Liver (tissue), 9 donors: ENCODE measurements around the gene SOCS2. TPM values are rescaled to one million over a fixed set of nuclear protein-coding genes. Genes with fewer than 3 reads are reported as not detected.
A peak's percentile ranks its signal among the peaks of the same experiment; 100 is the strongest.

ENCODE experiments used
- DNase-seq: peaks from one replicate; pipeline ENCODE4 v3.0.0-alpha.2; 2017; ENCODE audit warnings: low spot score
- H3K27ac ChIP-seq, 2 donors: one replicate each; pipeline ENCODE4 v1.7.0; 2013; ENCODE audit warnings: inconsistent platforms in 2 of 2, low read length in 2 of 2, control low read depth in 1 of 2, low read depth in 1 of 2, mild to moderate bottlenecking in 1 of 2
- H3K27me3 ChIP-seq, 4 donors: one replicate each; pipeline versions ENCODE4 v1.6.1 to v1.7.0; 2013; ENCODE audit warnings: low read length in 3 of 4, inconsistent platforms in 1 of 4, mild to moderate bottlenecking in 1 of 4, moderate library complexity in 1 of 4; ENCODE audit not compliant: control insufficient read depth in 4 of 4, insufficient read depth in 4 of 4
- H3K36me3 ChIP-seq, 4 donors: one replicate each; pipeline versions ENCODE4 v1.6.1 to v1.7.0; 2013; ENCODE audit warnings: low read length in 3 of 4, mild to moderate bottlenecking in 3 of 4, low read depth in 1 of 4, moderate library complexity in 1 of 4; ENCODE audit not compliant: control insufficient read depth in 4 of 4, insufficient read depth in 3 of 4
- H3K4me1 ChIP-seq, 4 donors: one replicate each; pipeline versions ENCODE4 v1.6.1 to v1.7.0; 2013; ENCODE audit warnings: low read length in 3 of 4, mild to moderate bottlenecking in 3 of 4, moderate library complexity in 1 of 4; ENCODE audit not compliant: control insufficient read depth in 4 of 4, insufficient read depth in 4 of 4
- H3K4me3 ChIP-seq, 3 donors: one replicate each; pipeline versions ENCODE4 v1.6.1 to v1.7.0; 2013; ENCODE audit warnings: low read length in 3 of 3, control low read depth in 1 of 3, low read depth in 1 of 3, mild to moderate bottlenecking in 1 of 3
- H3K9ac ChIP-seq, 2 donors: one replicate each; pipeline ENCODE4 v1.7.0; 2013; ENCODE audit warnings: low read length in 2 of 2, mild to moderate bottlenecking in 2 of 2, moderate library complexity in 2 of 2, control low read depth in 1 of 2, low read depth in 1 of 2
- H3K9me3 ChIP-seq, 4 donors: one replicate each; pipeline versions ENCODE4 v1.6.1 to v1.7.0; 2013; ENCODE audit warnings: low read length in 3 of 4; ENCODE audit not compliant: control insufficient read depth in 4 of 4
- EGR1 ChIP-seq, 2 donors: IDR thresholded peaks; 2 replicates each; pipeline ENCODE4 v1.6.1; 2016 to 2018; ENCODE audit warnings: antibody characterized with exemption in 2 of 2, low read depth in 2 of 2
- FOXA1 ChIP-seq: IDR thresholded peaks from 2 replicates; pipeline ENCODE4 v1.6.1; 2016; ENCODE audit warnings: antibody characterized with exemption
- FOXA2 ChIP-seq: IDR thresholded peaks from 2 replicates; pipeline ENCODE4 v1.6.1; 2016; ENCODE audit warnings: antibody characterized with exemption
- GABPA ChIP-seq, 2 donors: IDR thresholded peaks in 1 of 2; conservative IDR thresholded peaks in 1 of 2; 2 replicates each; pipeline ENCODE4 v1.6.1; 2016; ENCODE audit warnings: antibody characterized with exemption in 2 of 2, mild to moderate bottlenecking in 1 of 2, moderate library complexity in 1 of 2
- HNF4A ChIP-seq, 2 donors: conservative IDR thresholded peaks; 2 replicates each; pipeline ENCODE4 v1.6.1; 2016; ENCODE audit warnings: antibody characterized with exemption in 2 of 2, mild to moderate bottlenecking in 2 of 2
- HNF4G ChIP-seq: IDR thresholded peaks from 2 replicates; pipeline ENCODE4 v1.6.1; 2016; ENCODE audit warnings: antibody characterized with exemption
- JUND ChIP-seq, 2 donors: IDR thresholded peaks; 2 replicates each; pipeline ENCODE4 v1.6.1; 2016; ENCODE audit warnings: antibody characterized with exemption in 2 of 2
- NR2F2 ChIP-seq: IDR thresholded peaks from 2 replicates; pipeline ENCODE4 v1.6.1; 2016; ENCODE audit warnings: antibody characterized with exemption
- RAD21 ChIP-seq, 2 donors: IDR thresholded peaks; 2 replicates each; pipeline ENCODE4 v1.6.1; 2016; ENCODE audit warnings: antibody characterized with exemption in 2 of 2, mild to moderate bottlenecking in 2 of 2
- RXRA ChIP-seq, 2 donors: IDR thresholded peaks; 2 replicates each; pipeline ENCODE4 v1.6.1; 2017 to 2018; ENCODE audit warnings: antibody characterized with exemption in 2 of 2, mild to moderate bottlenecking in 1 of 2
- SP1 ChIP-seq: IDR thresholded peaks from 2 replicates; pipeline ENCODE4 v1.6.1; 2018; ENCODE audit warnings: antibody characterized with exemption, mild to moderate bottlenecking
- TAF1 ChIP-seq: conservative IDR thresholded peaks from 2 replicates; pipeline ENCODE4 v1.6.1; 2016; ENCODE audit warnings: antibody characterized with exemption, mild to moderate bottlenecking
- YY1 ChIP-seq: IDR thresholded peaks from 2 replicates; pipeline ENCODE4 v1.6.1; 2016; ENCODE audit warnings: antibody characterized with exemption, mild to moderate bottlenecking
- WGBS: extraction: QIAGEN DNeasy Blood & Tissue Kit; methylation state at CpG from one replicate; pipeline ENCODE4 v1.1.7; 2013; 5-methylcytosine and 5-hydroxymethylcytosine counted together
- polyA plus RNA-seq, 2 donors: library from polyadenylated mRNA; stranded (reverse) in 1 of 2; unstranded in 1 of 2; fragments of 200-250 nt in 1 of 2; fragments of >200 nt in 1 of 2; fragmentation: Nextera tagmentation in 1 of 2; extraction: Ambion mirVana in 1 of 2; gene quantifications; one replicate each; pipeline versions ENCODE4 v1.2.1 to v1.2.3, GENCODE V29; 2013 to 2015
- total RNA-seq, 2 donors: library from RNA; depleted of rRNA; stranded (reverse); fragments of >200 nt; gene quantifications; one replicate each; pipeline ENCODE4 v1.2.3, GENCODE V29; 2014
- TF ChIP-seq, protein P1 (sequence below): IDR thresholded peaks from 2 replicates; pipeline ENCODE4 v1.6.1; 2016; ENCODE audit warnings: antibody characterized with exemption, mild to moderate bottlenecking
- TF ChIP-seq, protein P2 (sequence below): IDR thresholded peaks from 2 replicates; pipeline ENCODE4 v1.6.1; 2016; ENCODE audit warnings: antibody characterized with exemption
- TF ChIP-seq, protein P3 (sequence below): IDR thresholded peaks from 2 replicates; pipeline ENCODE4 v1.6.1; 2016; ENCODE audit warnings: antibody characterized with exemption
- donor health status: healthy.
- donor health status: healthy.
- donor health status: healthy.
- donor health status: healthy.
- donor health status: healthy.

Gene SOCS2
- total and polyA plus RNA-seq, 4 donors = 7.0 to 66.3 (median 34.4) TPM

DNA sequence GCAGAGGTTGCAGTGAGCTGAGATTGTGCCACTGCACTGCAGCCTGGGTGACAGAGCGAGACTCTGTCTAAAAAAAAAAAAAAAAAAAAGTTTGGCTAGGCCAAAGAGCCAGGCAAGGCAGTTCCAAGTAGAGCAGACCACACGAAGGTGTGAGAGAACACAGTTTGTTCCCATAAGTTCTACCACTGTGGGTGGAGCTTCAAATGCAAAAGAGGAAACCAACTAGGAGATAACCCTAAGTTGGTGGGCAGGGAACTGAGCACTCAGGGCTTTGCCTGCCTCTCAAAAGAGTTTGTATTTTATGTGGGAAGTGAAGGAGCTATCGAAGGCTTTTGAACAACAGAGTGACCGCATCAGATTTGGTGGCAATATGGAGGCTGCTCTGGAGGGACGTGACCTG is 15.1 kb downstream of the SOCS2 start:
- 82% methylated on average over 5 of the region's 5 CpGs for WGBS
- Histone ChIP-seq H3K27me3 (peaks cover 0 to 2% (median 0%) of the 10 kb centered on the region in 4 donors), H3K9ac (no peak overlapping the region), H3K4me1 (peaks cover 2 to 7% (median 3%) of the 10 kb centered on the region in 4 donors), H3K27ac (no peak overlapping the region), H3K9me3 (no peaks in the 10 kb centered on the region), H3K4me3 (no peak overlapping the region), H3K36me3 (no peaks in the 10 kb centered on the region)
- no peak for TF ChIP-seq HNF4A (conservative IDR thresholded peaks at IDR 0.05)
- TF ChIP-seq RAD21 (IDR thresholded peaks at IDR 0.05) = no peak
- TF ChIP-seq, protein P1, sequence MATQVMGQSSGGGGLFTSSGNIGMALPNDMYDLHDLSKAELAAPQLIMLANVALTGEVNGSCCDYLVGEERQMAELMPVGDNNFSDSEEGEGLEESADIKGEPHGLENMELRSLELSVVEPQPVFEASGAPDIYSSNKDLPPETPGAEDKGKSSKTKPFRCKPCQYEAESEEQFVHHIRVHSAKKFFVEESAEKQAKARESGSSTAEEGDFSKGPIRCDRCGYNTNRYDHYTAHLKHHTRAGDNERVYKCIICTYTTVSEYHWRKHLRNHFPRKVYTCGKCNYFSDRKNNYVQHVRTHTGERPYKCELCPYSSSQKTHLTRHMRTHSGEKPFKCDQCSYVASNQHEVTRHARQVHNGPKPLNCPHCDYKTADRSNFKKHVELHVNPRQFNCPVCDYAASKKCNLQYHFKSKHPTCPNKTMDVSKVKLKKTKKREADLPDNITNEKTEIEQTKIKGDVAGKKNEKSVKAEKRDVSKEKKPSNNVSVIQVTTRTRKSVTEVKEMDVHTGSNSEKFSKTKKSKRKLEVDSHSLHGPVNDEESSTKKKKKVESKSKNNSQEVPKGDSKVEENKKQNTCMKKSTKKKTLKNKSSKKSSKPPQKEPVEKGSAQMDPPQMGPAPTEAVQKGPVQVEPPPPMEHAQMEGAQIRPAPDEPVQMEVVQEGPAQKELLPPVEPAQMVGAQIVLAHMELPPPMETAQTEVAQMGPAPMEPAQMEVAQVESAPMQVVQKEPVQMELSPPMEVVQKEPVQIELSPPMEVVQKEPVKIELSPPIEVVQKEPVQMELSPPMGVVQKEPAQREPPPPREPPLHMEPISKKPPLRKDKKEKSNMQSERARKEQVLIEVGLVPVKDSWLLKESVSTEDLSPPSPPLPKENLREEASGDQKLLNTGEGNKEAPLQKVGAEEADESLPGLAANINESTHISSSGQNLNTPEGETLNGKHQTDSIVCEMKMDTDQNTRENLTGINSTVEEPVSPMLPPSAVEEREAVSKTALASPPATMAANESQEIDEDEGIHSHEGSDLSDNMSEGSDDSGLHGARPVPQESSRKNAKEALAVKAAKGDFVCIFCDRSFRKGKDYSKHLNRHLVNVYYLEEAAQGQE = no peak
- no peak for TF ChIP-seq TAF1
- TF ChIP-seq SP1 = no peak
- TF ChIP-seq, protein P2, sequence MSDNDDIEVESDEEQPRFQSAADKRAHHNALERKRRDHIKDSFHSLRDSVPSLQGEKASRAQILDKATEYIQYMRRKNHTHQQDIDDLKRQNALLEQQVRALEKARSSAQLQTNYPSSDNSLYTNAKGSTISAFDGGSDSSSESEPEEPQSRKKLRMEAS = no peak
- no peak for TF ChIP-seq FOXA1
- no peak for TF ChIP-seq FOXA2
- TF ChIP-seq NR2F2 = no peak
- no peak for TF ChIP-seq EGR1 (IDR thresholded peaks at IDR 0.05; ENCODE audit: low read depth in 2 of 2)
- TF ChIP-seq JUND (IDR thresholded peaks at IDR 0.05) = no peak
- TF ChIP-seq RXRA (IDR thresholded peaks at IDR 0.05) = no peak
- TF ChIP-seq YY1 = no peak
- no peak for DNase-seq

DNA sequence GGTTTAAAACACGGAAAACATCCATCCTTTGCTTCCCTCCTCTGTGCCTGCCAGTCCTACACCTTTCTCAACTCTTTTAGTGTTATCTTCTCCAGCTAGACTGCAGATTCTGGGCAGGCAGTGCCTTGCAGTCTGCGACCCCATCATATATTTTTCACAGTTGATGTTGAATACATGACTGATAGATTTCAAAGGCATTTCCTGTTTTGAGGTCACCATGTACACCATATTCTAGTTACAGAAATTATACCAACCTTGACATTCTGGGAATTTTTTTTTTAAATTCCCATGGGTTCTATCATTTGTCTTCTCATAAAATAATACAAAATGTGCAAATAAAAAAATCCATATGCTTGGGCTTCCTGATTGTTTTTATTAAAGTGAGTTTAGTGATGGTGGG is 16.6 kb downstream of the SOCS2 start:
- no peaks in the 10 kb centered on the region for H3K36me3 ChIP-seq
- no peak for DNase-seq
- TF ChIP-seq TAF1 (no peak), GABPA (IDR thresholded peaks at IDR 0.05 in 1 of 2, conservative IDR thresholded peaks at IDR 0.05 in 1 of 2) (no peak)
- peaks cover 2 to 7% (median 3%) of the 10 kb centered on the region in 4 donors for H3K4me1 ChIP-seq
- no peaks in the 10 kb centered on the region for H3K9me3 ChIP-seq
- no peak overlapping the region for H3K9ac ChIP-seq
- H3K27ac ChIP-seq = no peak overlapping the region
- no peak overlapping the region for H3K4me3 ChIP-seq
- H3K27me3 ChIP-seq = peaks cover 0 to 2% (median 0%) of the 10 kb centered on the region in 4 donors
- WGBS = 80% methylated on average over 2 of the region's 2 CpGs

DNA sequence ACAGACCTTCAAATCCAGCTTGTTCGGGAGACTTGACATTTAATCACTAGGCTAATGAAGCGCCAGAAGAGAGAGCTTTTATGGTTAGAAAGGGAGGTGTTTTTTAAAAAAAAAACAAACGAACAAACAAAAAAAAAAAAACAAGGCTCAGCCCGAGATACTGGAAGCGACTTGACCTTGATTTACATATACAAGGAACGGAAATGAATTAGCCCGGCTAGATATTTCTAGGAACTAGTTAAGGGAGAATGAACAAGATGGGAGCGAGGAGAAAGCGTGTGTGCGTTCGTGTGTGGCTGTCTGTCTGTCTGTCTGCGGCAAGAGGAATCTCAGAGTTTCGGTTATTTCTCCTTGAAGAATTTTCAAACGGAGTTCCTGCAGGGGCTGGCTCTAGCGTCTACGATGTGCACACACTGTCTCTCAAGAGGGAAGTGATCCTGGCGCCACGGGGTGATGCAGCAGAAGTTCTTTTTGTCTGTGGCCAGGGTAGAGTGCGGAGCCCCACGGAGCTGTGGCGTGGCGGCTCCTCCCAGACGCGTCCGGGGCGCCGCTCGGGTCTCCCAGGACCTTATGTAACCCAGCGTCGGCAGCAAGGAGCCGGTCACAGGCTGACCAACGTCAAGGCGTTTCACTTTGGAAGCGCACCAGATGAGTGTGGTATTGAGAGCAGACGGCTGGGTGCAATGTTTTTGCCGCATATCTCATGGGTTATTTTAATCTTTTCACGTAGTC is 18.8 kb downstream of the SOCS2 start:
- H3K4me1 ChIP-seq = peaks cover 2 to 7% (median 3%) of the 10 kb centered on the region in 4 donors
- peak overlapping the region in 2 of 3 donors; percentile 65 to 78 for H3K4me3 ChIP-seq
- WGBS = 3% methylated on average over 37 of the region's 37 CpGs
- peak; percentile 50 for DNase-seq
- H3K27ac ChIP-seq = peak overlapping the region; percentile 45 to 79
- H3K9ac ChIP-seq = peak overlapping the region; percentile 8 to 82
- H3K36me3 ChIP-seq = no peaks in the 10 kb centered on the region
- H3K27me3 ChIP-seq = peaks cover 0 to 2% (median 0%) of the 10 kb centered on the region in 4 donors
- no peaks in the 10 kb centered on the region for H3K9me3 ChIP-seq
- TF ChIP-seq, protein P1 = no peak
- TF ChIP-seq HNF4G (no peak), FOXA2 (no peak), YY1 (peak; percentile 57), SP1 (no peak), RAD21 (IDR thresholded peaks at IDR 0.05) (no peak), TAF1 (peak; percentile 32), NR2F2 (peak; percentile 46), RXRA (IDR thresholded peaks at IDR 0.05) (peak; percentile 30 to 52), HNF4A (conservative IDR thresholded peaks at IDR 0.05) (no peak), FOXA1 (no peak), JUND (IDR thresholded peaks at IDR 0.05) (no peak), GABPA (IDR thresholded peaks at IDR 0.05 in 1 of 2, conservative IDR thresholded peaks at IDR 0.05 in 1 of 2) (no peak), EGR1 (IDR thresholded peaks at IDR 0.05; ENCODE audit: low read depth in 2 of 2) (no peak)
- TF ChIP-seq, protein P3, sequence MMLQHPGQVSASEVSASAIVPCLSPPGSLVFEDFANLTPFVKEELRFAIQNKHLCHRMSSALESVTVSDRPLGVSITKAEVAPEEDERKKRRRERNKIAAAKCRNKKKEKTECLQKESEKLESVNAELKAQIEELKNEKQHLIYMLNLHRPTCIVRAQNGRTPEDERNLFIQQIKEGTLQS = no peak
- TF ChIP-seq, protein P2 = no peak
